GM18520 (cell line): ENCODE results near the gene ZNF304.
"Not testable (repeated sequence)": the region's sequence is repeated elsewhere in the genome, so short reads cannot be mapped to it uniquely, and the experiment has no call there.

ENCODE experiments used
- ATAC-seq: cut with Tn5 transposase; IDR thresholded peaks from one replicate; pipeline ENCODE4 v1.9.1; 2021; ENCODE audit not compliant: unreplicated experiment

Gene ZNF304

DNA sequence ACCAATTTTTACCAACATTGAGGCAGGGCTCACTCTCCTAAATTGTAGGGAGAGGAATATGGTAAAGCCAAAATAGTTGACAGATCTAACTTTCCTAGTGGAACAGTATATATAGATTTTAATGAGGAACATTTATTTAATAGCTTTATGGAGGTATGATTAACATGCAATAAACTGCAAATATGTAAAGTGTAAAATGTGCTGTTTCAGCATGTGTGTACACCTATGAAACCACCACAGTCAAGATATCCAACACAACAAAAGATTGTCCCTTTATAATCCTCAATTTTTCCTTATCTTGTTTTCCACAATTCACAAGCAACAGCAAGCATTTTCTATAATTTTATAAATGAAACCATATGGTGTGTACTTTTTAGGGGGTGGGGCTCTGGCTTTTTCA, 8.2 kb downstream of the ZNF304 start:
- no peak for ATAC-seq

DNA sequence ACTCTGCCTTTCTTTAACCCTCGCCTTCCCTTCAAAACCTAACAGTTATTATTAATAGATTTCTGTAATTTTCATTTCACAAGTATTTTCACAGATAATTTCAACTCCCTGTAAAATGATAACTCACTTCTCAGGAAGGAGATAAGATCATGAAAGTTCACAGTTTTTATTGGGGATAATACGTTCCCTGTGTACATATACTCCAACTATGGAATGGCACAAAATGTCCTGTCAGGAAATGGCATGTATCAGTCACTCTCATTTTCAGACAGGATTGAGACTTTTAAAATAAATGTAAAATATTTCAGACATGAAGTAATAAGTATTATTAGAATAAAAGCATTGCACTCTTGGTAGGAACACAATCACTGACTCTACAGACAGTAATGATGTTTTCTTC, 11.3 kb downstream of the ZNF304 start:
- ATAC-seq, result no peak

DNA sequence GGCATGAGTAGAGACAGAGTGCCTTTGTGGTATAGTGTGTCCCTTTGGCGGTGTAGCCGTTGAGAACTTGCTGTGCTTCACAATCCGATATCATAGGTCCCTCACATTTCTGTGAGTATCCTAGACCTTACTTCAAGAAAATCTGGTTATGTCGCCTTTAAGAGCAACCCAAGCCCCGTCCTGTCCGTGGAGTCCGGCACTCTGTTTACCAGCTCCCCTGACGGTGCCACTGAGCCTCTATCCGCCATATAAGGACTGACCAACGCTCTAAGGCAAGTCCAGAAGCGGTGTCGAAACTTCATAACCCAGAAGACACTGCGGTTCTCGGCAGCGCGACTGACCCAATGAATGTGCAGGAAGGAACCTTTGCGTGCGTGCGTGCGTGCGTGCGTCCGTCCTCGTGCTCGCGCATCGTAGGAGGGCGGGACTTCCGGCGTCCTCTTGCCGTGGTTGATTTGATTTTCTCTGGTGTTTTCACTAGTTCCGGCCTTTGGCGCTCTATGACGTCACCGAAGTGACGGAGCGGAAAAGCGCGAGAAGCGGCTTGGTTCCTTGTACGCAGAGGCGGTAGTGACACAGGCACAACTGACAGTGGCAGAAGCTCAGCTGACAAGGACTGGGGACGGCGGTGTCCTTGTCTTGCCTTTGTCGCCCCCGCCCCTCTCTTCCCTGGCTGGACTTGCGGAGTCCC, 12.1 kb downstream of the ZNF304 start, which contains the start of the genes TRAPPC2B and ZNF547:
Gene TRAPPC2B, plus strand, starts transcription at position 555 of the 691 bp plus-strand sequence. CDS start 1,283 bp downstream, outside the sequence.
Gene ZNF547, plus strand, starts transcription at position 555 of the 691 bp plus-strand sequence. CDS start 5,005 bp downstream, outside the sequence.
- ATAC-seq, result peak; percentile 90

DNA sequence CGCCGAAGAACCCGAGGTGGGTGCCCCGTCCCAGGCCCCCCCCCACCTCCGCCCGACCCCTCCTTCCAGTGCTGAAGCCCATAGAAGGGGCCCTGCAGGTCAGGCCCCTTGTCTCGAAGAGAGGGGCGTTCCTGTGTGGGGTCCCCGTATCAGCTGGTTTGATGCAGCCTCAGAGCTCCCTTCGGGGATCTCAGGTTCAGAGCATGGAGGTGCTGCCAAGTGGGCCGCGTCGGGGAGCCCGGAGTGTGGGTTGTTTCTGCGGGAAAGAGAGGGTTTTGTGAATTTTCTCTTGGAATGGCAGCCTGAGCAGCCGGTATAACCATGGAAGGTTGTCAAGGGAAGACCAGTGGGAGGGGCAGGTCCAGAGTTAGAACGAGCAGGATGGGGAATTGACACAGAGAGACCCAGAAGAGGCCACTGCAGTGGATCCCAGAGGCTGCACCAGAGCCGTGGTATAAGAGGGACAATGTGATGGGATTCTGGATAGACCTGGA, 12.7 kb downstream of the ZNF304 start:
- ATAC-seq, result no peak

DNA sequence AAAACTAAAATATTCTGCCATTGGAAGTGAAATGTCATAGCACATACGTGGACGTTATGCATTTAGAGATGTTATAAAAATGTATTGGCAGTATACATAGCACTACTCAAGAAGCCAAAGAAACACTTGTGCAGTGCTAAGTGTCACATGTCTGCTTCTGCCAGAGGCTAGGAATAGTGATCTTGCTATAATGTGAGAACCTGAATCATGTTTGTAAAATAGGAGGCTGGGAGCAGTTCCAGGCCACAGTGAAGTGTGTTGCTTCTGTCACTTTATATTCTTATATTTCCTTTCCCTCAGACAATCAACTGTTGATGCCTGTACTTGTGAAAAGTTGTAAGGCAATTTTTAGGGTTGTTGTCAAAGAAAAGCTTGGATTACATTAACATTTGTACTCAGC, 15.7 kb downstream of the ZNF304 start:
- no peak for ATAC-seq

DNA sequence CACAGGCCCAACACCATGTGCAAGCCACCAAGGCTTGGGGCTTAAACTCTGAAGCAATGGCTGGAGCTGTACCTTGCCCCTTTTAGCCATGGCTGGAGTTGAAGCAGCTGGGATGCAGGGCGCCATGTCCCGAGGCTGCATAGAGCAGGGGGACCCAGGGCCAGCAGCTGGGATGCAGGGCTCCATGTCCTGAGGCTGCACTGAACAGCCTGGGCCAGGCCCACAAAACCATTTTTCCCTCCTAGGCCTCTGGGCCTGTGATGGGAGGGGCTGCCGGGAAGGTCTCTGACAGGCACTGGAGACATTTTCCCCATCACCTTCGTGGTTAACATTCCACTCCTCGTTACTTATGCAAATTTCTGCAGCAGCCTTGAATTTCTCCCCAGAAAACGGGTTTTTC, 23.1 kb downstream of the ZNF304 start:
- no peak for ATAC-seq

DNA sequence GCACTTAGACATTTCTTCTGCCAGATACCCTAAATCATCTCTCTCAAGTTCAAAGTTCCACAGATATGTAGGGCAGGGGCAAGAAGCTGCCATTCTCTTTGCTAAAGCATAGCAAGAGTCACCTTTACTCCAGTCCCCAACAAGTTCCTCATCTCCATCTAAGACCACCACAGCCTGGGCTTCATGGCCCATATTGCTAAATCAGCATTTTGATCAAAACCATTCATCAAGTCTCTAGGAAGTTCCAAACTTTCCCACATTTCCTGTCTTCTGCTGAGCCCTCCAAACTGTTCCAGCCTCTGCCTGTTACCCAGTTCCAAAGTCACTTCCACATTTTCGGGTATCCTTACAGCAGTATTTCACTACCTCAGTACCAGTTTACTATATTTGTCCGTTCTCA, 23.6 kb downstream of the ZNF304 start:
- ATAC-seq, result not testable (repeated sequence)

DNA sequence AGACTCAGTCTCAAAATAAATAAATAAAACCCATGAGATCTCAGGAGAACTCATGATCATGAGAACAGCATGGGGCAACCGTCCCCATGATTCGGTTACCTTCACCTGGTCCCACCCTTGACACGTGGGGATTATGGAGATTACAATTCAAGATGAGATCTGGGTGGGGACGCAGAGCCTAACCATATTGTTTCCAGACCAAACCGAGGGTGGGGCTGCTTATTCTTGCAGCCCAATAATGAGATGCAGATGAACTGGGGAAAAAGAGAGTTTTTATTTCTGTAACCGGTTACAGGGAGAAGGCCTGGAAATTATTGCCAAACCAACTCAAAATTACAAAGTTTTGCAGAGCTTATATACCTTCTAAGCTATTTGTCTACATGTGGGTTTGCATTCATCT, 25.1 kb downstream of the ZNF304 start:
- ATAC-seq, result no peak

DNA sequence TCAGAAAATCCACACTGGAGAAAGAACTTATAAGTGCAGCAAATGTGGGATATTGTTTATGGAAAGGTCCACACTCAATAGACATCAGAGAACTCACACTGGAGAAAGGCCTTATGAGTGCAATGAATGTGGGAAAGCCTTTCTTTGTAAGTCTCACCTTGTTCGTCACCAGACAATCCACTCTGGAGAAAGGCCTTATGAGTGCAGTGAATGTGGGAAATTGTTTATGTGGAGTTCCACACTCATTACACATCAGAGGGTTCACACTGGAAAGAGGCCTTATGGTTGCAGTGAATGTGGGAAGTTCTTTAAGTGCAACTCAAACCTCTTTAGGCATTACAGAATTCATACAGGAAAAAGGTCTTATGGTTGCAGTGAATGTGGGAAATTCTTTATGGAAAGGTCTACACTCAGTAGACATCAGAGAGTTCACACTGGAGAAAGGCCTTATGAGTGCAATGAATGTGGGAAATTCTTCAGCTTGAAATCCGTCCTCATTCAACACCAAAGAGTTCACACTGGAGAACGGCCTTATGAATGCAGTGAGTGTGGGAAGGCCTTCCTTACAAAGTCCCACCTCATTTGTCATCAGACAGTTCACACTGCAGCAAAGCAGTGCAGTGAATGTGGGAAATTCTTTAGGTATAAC, 26.6 kb downstream of the ZNF304 start:
- ATAC-seq, result no peak

DNA sequence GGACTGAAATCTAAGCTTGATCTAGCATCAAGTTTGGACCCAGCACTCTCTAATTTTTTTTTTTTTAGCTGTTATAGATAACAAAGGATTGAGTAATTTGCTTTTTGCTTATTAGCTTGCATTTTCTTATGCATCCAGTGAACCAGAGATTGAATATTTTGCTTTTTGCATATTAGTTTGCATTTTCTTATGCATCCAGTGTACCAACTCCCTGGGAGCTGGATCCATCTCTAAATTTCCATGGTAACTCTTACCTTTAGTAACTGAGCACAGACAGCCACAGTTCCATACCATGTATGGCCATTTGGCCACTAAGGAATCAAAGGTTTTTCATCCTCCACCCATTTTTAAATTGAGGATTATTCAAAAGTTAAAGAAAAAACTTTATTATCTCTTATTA, 29.9 kb downstream of the ZNF304 start:
- ATAC-seq, result no peak

DNA sequence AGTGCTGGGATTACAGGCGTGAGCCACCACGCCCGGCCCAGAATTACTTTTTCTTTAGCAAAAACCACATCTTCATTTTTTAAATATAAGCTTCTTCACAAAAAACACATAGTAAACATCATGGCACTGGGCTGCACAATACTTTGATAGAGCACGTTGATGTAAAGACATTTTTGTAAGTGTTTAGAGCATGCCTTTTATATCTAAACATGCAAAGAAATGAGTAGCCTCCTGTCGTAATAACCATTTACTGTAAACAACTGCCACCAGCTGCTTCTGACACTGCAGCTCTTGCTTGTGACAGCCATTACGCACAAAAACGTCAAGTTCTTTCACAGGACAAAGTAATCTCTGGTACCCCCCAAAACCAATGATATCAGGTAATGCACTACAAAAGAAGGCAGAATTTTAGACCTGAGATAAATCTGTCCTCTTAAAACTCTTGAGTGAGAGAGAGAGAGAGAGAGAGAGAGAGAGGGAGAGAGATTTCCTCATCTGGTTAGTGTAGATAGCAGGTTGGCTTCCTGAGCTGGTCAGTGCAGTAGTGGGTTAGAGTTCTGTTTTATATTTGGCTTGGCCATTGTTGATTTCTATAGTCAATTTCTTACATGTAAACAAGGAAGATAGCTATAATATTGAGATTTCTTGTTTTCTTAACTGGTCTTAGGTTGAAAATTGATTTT, 31.9 kb downstream of the ZNF304 start:
- ATAC-seq, result no peak

DNA sequence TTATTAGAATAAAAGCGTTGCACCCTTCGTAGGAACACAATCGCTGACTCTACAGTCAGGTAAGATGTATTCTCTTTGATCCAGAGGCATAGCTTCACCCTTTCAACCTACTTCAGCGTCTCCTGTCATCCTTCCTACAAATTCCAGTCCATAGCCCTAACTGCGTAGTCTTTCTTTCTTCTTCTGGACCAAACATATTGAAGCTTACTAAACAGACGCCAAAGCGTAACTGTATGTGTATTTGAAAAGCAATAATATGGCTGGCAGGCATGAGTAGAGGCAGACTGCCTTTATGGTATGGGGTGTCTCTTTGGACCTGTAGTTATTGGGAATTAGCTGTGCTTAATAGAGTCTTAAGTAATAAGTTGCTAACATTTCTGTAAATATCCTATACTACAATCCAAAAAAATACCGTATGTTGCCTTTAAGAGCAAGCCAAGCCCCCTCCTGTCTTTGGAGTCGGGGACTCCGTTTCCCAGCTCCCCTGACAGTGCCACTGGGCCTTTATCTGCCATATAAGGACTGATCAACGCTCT, 38.2 kb downstream of the ZNF304 start:
- no peak for ATAC-seq

DNA sequence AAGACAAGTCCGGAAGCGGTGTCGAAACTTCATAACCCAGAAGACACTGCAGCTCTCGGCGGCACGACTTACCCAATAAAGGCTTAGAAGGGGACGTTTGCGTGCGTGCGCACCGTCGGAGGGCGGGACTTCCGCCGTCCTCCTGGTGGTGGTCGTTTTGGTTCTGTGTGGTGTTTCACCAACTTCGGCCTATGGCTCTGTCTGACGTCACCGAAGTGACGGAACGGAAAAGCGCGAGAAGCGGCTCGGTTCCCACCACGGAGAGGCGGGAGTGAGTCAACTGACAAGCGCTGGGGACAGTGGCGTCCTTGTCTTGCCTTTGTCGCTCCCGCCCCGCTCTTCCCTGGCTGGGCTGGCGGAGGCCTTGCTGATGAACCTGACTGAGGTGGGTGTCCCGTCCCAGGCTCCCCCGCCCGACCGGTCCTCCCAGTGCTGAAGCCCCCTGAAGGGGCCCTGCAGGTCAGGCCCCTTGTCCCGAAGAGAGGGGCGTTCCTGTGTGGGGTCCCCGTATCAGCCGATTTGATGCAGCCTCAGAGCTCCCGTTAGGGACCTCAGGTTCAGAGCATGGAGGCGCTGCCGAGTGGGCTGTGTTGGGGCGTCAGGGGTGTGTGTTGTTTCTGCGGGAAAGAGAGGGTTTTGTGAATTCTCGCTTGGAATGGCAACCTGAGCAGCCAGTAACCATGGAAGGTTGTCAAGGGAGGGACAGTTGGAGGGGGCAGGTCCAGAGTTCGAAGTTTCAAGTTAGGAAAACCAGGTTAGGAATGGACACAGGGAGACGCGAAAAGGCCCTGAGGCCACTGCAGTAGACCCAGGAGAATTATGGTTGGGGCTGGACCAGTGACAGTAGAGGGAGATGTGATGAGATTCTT, 38.9 kb downstream of the ZNF304 start, which contains the start of gene ZNF548:
Gene ZNF548, plus strand, starts transcription at position 125 of the 869 bp plus-strand sequence. Its CDS starts 246 bp downstream, at position 371.
- peak; percentile 96 for ATAC-seq

DNA sequence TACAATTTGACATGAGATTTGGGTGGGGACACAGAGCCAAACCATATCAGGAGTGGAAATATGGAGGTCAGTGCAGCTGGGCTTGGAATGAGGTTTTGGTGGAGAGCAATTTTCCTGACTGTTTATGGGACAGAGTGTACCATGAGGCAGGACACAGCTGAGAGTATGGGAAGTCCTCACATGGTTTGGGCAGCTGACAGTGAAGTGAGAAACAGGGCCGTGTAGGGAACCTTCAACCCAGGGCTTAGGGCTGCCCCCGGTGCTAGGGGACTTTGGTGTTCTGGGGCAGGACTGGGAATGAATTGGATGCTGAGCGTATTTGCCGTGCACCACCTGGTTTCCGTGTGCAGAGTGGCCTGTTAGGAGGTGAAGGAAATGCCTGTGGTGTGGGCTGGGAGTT, 44.6 kb downstream of the ZNF304 start:
- ATAC-seq, result no peak

DNA sequence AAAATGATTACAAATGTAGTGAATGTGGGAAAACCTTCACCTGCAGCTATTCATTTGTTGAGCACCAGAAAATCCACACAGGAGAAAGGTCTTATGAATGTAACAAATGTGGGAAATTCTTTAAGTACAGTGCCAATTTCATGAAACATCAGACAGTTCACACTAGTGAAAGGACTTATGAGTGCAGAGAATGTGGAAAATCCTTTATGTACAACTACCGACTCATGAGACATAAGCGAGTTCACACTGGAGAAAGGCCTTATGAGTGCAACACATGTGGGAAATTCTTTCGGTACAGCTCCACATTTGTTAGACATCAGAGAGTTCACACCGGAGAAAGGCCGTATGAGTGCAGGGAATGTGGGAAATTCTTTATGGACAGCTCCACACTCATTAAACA, 47.8 kb downstream of the ZNF304 start:
- no peak for ATAC-seq

DNA sequence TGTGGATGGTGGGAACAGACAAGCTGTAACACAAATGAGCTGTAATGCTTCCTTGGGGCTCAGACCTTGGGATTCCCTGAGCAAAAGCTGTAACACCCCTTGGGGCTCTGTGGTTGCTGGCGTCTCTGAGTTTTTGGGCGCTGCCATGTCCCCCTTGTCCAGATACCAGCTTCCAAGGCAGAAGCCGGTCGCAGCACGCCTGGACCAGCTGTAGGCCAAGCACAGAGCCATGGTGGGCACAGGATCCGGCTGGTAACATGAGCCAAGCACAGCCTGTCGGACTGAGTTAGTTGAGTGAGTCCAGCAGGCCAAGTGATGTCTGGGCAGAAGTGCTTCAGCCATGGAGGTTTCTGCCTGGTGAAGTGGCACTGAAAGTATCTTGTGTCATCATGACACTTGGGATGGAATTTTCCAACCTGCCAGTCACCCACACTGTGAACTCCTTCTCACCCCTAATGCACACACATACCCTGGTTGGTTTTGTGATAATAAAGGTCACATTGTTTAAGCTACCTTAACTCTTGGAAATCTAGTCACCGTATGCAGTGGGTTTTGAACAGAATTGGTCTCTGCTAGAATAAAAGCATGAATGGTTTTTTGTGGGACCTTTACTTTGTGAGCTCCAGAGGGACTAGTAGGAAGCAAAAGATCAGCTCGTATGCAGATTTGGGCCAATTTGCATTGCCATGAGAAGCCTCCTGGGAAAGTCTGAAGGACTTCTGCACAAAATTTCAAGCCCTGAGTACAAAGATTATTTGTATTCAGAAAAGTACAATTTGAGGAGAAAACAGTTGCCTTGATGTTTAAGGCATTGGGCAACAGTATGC, 52.9 kb downstream of the ZNF304 start:
- no peak for ATAC-seq

DNA sequence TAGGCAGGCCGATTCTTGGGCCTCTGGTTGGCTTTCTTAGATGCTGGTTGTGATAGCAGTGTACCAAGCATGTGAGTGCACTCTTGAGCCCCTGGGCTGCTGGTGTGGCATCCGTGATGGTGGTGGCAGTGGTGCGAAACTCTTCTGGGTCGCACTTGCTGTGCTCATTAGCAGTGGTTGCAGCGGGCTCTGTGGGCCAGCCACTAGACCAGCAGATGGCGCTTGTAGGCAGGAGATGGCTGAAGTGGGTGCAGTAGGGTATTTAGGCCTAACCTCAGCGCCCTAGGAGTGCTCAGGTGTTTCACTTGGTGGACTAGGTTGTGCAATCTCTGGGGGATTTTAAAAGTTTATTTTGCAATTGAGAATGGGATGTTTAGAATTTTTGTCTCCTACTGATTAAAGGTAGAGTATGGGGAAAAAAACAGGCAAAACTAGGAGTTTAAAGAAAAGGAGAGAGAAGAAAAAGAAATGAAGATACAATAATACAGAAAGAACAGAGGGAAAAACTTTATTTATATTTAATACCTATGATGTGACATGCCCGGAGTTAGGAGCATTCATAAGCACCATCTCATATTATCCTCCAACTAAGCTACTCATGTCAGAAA, 55.5 kb downstream of the ZNF304 start:
- ATAC-seq, result no peak
